ENCODE results near the gene ARFGAP1.

DNA sequence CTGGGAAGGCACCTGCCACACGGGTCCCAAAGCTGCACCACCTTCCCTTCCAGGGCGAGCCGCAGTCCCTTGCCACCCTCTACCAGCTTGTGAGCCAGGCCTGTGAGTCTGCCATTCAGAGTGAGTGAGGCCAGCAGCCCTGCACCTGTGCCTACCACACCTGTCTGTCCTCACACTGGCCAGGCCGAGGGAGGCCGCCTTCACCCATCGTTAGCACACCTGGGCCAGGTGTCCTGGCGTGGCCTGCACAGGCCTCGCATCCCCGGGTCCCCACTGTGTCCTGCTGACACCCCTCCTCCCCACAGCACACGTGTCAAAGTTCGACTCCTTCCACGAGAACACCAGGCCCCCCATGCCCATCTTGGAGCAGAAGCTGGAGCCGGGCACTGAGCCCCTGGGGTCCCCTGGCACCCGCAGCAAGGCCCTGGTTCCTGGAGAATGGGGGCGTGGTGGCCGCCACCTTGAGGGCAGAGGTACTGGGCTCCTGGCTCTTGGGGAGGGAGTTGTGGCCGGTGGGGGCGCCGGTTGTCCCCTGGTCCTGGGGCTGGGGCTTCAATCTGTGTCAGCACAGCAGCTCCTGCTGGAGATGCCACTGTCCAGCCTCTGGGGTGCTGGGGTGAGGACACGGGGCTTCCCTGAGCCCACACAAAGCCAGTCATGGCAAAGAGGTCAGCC is 55.5 kb downstream of the ARFGAP1 start:
- TF ChIP-seq YY1 (IDR thresholded peaks at IDR 0.05; ENCODE audit: insufficient read depth, insufficient read length) (no peak), SUZ12 (IDR thresholded peaks at IDR 0.05; ENCODE audit: extremely low read depth, insufficient read depth, insufficient read length) (no peak), ZNF274 (IDR thresholded peaks at IDR 0.05; ENCODE audit: low read depth, low read length) (no peak)

Data from NT2/D1 (cell line).